Hindlimb muscle (tissue), 1 donor: ENCODE measurements around the gene DCLRE1B. TPM values are rescaled to one million over a fixed set of nuclear protein-coding genes. Genes with fewer than 3 reads are reported as not detected.
A peak's percentile ranks its signal among the peaks of the same experiment; 100 is the strongest.

Experiments
- DNase-seq: peaks from one replicate; pipeline ENCODE4 v3.0.0-alpha.2; 2013
- polyA plus RNA-seq: library from polyadenylated mRNA; unstranded; fragments of 120-200 nt; gene quantifications from one replicate; pipeline ENCODE4 v1.2.1, GENCODE V29; 2013; ENCODE audit not compliant: insufficient read length

Gene DCLRE1B
- polyA plus RNA-seq, result 7.7 TPM

GRCh38 chr1:113904674-113905434 is at the start of gene DCLRE1B, which contains the start of gene AP4B1:
Gene DCLRE1B (plus strand): TSS chr1:113905326. CDS start chr1:113905587, 261 bp downstream.
Gene AP4B1 (minus strand): TSS chr1:113904799. CDS start chr1:113904717, 82 bp downstream.
- DNase-seq, result peak; percentile 100

DNA sequence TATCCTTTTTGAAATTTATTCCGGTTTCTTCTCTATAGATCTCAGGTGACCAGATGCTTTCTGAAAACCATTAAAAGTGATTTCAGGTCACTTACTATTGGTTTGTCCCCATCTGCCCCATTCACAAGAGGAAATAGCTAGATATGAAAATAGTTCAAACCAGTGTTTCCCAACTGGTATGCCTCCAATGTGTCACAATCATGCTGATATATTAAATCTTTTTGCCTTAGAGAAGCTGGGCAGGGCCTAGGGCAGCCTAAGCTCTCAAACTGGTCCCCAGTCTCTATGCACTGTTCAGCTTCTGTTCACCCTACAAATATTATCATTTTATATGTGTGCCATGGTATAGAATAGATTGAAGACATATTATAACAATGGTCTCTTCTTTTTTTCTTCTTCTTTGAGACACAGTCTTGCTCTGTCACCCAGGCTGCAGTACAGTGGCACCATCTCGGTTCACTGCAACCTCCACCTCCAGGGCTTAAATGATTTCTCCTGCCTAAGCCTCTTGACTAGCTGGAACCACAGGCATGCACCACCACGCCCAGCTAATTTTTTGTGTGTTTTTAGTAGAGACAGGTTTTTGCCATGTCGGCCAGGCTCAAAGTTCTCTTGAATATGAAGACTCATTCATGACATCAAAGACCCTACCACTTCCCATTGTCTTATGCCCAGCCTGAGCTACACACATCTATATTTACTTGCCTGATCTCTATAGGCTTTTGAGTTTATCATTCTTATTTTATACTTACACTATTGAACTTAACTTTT is 49.3 kb upstream of the DCLRE1B start:
- DNase-seq, result no peak

DNA sequence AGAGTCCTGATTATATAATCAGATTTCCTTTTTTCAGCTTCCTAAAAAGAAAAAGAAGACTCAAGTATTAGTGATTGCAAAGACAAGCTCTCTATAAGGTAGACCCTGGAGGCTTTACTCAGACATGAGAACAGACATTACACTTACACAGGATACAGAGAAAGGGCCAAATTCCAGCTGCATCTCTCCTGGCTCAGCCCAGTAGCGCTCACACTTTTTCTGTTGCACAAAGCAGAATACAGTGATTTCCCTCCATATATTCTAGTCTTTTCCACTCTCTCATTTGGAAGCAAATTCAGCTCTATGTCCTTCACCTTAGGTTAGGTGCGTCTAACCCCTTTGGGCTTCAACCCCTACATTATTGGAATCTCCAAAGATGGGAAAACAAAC is 48.7 kb upstream of the DCLRE1B start:
- peak; percentile 11 for DNase-seq

DNA sequence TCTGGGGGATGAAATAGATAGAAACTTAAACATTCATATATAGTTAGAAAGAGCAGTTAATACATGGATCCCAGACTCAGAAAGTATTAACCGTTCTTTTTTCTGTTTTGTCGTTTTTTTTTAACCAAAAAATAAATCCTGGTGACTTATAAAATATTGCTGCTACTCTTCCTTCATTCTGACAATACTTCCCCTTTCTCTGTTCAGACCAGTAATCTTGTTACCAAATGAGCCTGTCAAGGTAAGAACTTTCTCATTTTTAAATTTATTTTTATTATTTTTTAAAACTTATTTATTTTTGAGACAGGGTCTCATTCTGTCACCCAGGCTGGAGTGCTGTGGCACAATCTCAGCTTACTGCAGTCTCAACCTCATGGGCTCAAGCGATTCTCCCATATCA is 47.4 kb upstream of the DCLRE1B start:
- DNase-seq, result no peak

- DNase-seq, result no peak
These were observed 46.7 kb upstream of the DCLRE1B start for GRCh38 chr1:113858418-113858817.

- DNase-seq, result no peak
These were observed 46.1 kb upstream of the DCLRE1B start for GRCh38 chr1:113858982-113859381.

DNA sequence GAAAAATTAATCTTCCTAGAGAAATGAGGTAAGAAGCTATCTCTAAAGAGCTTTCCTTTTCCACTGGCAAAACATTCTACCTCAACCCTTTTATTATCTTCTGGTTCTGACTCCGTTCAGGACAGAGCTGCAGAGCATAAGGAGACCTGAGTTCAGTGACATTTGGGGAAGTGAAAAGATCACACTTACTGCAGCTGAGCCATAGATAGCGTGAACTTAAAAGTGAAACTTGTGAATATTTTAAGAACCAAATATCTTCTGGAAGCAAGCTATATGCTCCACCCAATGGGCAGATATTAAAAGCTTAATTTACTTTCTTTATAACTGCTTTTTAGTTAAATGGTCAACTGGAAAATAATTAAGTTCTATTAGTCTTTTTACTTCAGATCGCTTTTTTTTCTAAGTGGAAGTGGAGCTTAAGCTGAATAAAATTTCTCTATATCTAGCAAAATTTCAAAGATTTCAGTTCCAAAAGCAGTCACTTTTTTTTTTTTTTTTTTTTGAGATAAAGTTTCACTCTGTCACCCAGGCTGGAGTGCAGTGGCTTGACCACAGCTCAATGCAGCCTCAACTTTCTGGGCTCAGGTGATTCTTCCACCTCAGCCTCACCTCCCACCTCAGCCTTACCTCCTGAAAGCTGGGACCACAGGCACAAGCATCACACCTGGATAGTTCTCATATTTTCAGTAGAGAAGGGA is 45.5 kb upstream of the DCLRE1B start:
- no peak for DNase-seq

DNA sequence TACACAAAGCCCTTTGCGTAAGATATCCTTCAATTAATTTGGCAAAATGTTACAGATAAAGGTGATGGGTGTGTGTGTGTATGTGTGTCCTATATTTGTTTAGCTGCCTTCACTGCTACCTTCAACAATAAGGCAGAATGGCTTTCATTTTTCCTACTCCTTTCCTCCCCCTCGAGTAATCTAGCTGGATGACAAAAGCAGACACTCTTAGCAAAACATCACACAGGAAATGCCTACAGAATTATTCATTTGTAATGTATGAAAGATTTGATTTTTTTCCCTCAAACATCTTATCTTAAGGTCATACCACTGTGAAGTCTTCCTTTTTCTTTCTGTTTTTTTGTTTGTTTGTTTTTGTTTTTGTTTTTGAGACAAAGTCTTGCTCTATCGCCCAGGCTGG is 44.2 kb upstream of the DCLRE1B start:
- DNase-seq, result no peak

GRCh38 chr1:113861641-113862040 is 43.5 kb upstream of the DCLRE1B start:
- DNase-seq, result no peak

- DNase-seq, result no peak
These were observed 36.6 kb upstream of the DCLRE1B start for GRCh38 chr1:113868387-113869083.

- no peak for DNase-seq
These were observed 34.3 kb upstream of the DCLRE1B start for GRCh38 chr1:113870778-113871177.

GRCh38 chr1:113871597-113872113 is 33.5 kb upstream of the DCLRE1B start, which contains the start of gene PTPN22:
Gene PTPN22 (minus strand): TSS chr1:113871712.
- peak; percentile 10 for DNase-seq

DNA sequence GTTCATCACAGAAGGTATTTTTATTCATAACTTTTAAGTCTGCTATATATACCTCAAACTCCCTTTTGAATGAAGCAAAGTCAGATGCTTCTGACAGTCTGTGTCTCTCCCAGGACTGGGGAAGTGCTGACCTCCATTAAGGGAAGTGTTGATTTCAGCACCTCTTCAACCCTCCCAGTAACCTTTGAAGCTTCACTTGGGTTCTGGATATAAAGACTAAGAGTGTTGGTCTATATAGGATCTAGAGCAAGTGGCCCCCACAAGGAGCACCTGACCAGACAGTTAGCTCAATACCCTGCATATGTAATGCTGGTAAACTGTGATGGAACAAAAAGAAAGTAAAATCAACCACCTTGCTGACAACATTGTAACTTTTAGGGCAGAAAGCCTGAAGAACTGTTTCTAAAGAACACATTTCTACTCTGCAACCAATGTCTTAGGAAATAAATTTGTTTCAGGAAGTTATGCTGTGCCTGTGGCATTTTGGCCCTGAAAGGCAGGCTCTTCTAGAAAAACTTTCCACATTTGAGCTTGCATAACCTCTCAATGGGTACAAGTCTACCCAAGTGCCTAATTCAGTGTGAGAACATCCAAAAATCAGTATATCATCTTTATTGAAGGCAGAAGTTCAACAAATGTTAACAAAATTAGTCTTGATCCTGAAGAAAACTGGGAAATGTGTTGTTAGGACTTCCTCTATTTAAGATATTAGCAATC is 32.7 kb upstream of the DCLRE1B start:
- DNase-seq, result no peak

GRCh38 chr1:113874012-113874879 is 30.9 kb upstream of the DCLRE1B start:
- no peak for DNase-seq

GRCh38 chr1:113875714-113876113 is 29.4 kb upstream of the DCLRE1B start:
- no peak for DNase-seq

DNA sequence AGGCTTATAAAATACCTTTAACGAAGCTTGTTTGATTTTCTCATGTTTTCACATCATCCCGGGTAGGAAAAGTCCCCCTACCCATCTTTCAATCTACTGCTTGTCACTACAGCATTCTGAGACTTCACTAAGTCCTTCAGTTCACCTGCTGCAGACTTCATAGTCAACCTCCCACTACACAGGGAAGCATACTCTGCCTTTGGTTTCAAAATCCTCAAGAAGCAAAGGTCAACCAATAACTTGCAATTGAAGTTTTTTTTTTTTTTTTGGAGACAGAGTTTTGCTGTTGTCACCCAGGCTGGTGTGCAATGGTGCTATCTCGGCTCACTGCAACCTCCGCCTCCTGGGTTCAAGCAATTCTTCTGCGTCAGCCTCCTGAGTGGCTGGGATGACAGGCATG is 28.9 kb upstream of the DCLRE1B start:
- no peak for DNase-seq

DNA sequence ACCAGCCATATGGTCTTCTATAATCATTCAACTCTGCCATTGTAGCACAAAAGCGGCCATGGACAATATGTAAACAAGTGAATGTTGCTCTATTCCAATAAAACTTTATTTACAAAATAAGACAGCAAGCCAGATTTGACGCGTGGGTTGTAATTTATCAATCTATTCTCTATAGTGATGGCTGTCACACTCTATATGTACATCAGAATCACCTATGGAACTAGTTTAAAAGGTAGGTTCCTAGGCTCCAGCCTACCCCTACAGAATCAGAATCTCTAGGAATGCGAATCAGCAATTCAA is 25.4 kb upstream of the DCLRE1B start:
- no peak for DNase-seq

DNA sequence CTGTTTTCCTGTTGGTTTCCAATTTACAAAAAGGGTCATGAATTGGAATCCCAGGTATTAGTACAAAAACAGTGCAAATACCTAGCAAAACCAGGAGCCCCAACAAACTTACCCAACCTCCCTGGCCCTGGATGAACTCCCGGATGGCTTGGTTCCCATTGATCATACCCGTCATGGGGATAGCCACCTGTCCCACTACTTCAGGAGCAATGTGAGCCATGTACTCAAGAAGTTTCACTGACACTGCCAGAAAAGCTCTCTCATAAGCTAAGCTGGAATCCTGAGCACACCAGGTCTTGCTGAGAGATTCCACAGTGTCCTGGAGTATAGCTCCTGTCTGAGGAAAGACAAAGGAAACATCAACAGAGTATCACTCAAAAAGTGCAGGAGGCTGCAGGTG is 23.5 kb upstream of the DCLRE1B start:
- DNase-seq, result no peak

DNA sequence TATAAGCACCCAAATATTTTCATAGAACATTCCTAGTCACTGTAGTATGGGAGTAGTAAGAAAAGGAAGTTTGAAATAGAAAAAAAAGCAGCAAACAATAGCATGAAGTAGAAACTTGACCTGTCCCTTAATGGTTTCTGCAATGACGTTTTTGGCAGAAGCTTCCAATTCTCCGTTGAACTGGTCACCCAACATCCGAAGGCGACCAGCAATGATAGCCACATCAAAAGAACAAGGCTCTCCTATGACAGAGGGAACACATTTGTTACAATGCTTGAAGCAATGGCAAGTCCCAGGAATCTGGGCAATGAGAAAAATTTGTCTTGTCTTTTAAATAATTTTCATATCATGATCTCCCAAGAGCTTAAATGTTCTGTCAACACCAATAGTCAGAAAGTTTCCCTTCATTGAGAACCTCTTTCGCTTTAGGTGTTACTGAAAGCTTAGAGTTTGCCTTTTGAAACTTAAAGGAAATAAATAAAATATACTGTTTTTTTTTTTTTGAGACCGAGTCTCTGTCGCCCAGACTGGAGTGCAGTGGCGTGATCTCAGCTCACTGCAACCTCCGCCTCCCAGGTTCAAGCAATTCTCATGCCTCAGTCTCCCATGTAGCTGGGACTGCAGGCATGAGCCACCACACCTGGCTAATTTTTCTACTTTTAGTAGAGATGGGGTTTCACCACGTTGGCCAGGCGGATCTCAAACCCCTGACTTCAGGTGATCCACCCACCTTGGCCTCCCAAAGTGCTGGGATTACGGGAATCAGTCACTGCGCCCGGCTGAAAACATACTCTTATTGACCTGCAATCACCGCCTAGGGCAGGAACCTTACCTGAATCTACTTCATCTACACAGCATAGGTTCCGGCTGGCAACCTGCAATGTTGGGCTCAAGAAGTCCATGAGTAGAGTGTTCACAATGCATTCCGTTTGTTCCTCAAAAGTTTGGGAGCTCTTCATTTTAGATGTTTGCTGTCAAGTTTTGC is 18.4 kb upstream of the DCLRE1B start:
- no peak for DNase-seq
